Measurements from ENCODE around the gene SLC38A5.

The SLC38A5 gene

DNA sequence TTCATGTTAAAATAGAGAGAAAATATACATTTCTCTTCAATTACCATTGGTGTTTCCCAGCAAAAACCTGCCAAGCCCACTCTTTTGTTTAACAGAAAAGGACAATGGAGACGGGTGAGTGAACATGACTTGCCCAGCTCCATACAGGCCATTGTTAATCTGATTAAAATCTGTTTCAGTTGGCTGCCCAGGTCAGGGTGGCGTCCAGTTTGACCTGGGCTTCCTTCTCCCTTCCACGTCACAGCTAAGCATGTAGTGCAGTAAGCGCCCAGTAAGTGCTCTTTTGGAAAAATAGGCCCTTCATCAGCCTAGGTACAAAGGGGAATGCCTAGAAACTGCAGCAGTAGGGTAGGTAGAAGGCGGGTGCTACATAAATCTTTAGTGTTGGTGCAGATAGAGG lies 37.2 kb upstream of the SLC38A5 start:
- TF ChIP-seq, protein P1, sequence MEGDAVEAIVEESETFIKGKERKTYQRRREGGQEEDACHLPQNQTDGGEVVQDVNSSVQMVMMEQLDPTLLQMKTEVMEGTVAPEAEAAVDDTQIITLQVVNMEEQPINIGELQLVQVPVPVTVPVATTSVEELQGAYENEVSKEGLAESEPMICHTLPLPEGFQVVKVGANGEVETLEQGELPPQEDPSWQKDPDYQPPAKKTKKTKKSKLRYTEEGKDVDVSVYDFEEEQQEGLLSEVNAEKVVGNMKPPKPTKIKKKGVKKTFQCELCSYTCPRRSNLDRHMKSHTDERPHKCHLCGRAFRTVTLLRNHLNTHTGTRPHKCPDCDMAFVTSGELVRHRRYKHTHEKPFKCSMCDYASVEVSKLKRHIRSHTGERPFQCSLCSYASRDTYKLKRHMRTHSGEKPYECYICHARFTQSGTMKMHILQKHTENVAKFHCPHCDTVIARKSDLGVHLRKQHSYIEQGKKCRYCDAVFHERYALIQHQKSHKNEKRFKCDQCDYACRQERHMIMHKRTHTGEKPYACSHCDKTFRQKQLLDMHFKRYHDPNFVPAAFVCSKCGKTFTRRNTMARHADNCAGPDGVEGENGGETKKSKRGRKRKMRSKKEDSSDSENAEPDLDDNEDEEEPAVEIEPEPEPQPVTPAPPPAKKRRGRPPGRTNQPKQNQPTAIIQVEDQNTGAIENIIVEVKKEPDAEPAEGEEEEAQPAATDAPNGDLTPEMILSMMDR (IDR thresholded peaks at IDR 0.05; ENCODE audit: insufficient read depth, low read length, poor library complexity, severe bottlenecking), result no peak
- no peak for TF ChIP-seq EZH2phosphoT487 (conservative IDR thresholded peaks at IDR 0.05; ENCODE audit: low read length)
- Histone ChIP-seq H4K20me1 (ENCODE audit: low read depth, low read length) (no peaks in the 10 kb centered on the region), H3K27ac (ENCODE audit: low read depth, low read length) (no peak overlapping the region), H3K9me2 (replicated peaks; ENCODE audit: insufficient read depth, low read length) (no peaks in the 10 kb centered on the region), H3K27me3 (ENCODE audit: low read length) (no peaks in the 10 kb centered on the region), H3K4me2 (ENCODE audit: low read depth, low read length, poor library complexity, severe bottlenecking) (no peak overlapping the region), H3K4me3 (ENCODE audit: insufficient read depth, low read length, poor library complexity, severe bottlenecking) (no peak overlapping the region), H3K36me3 (ENCODE audit: low read length) (no peaks in the 10 kb centered on the region), H3K9me3 (ENCODE audit: insufficient read depth, low read length) (no peaks in the 10 kb centered on the region), H2AFZ (ENCODE audit: low read depth, low read length, severe bottlenecking) (no peak overlapping the region), H3K9ac (ENCODE audit: low read length) (no peak overlapping the region), H3F3A (ENCODE audit: insufficient read depth) (no peaks in the 10 kb centered on the region; the same call in 1 of the 2 replicates), H3K79me2 (ENCODE audit: insufficient read depth, low read length) (no peaks in the 10 kb centered on the region)

DNA sequence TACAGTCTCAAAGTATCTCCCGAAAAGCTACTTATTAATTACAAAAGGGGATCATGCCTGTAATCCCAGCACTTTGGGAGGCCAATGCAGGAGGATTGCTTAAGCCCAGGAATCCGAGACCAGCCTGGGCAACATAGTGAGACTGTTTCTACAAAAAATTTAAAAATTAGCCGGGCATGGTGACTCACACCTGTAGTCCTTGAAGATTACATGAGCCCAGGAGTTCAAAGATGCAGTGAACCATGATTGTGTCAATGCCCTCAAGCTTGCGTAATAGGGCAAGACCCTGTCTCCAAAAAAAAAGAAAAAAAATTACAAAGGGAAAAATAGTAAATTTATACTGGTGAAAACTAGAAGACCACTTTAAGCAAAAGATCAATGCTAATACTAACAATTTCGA lies 35.4 kb upstream of the SLC38A5 start:
- TF ChIP-seq, protein P1 (IDR thresholded peaks at IDR 0.05; ENCODE audit: insufficient read depth, low read length, poor library complexity, severe bottlenecking), result no peak
- TF ChIP-seq EZH2phosphoT487 (conservative IDR thresholded peaks at IDR 0.05; ENCODE audit: low read length), result no peak
- H3K36me3 ChIP-seq (ENCODE audit: low read length), result no peaks in the 10 kb centered on the region
- no peak overlapping the region for H3K27ac ChIP-seq (ENCODE audit: low read depth, low read length)
- H3K79me2 ChIP-seq (ENCODE audit: insufficient read depth, low read length), result no peaks in the 10 kb centered on the region
- no peaks in the 10 kb centered on the region for H4K20me1 ChIP-seq (ENCODE audit: low read depth, low read length)
- no peak overlapping the region for H3K4me2 ChIP-seq (ENCODE audit: low read depth, low read length, poor library complexity, severe bottlenecking)
- no peaks in the 10 kb centered on the region for H3K9me3 ChIP-seq (ENCODE audit: insufficient read depth, low read length)
- no peaks in the 10 kb centered on the region for H3K9me2 ChIP-seq (replicated peaks; ENCODE audit: insufficient read depth, low read length)
- H3K4me3 ChIP-seq (ENCODE audit: insufficient read depth, low read length, poor library complexity, severe bottlenecking), result no peak overlapping the region
- H3K9ac ChIP-seq (ENCODE audit: low read length), result no peak overlapping the region
- H3K27me3 ChIP-seq (ENCODE audit: low read length), result no peaks in the 10 kb centered on the region
- H2AFZ ChIP-seq (ENCODE audit: low read depth, low read length, severe bottlenecking), result no peak overlapping the region
- H3F3A ChIP-seq (ENCODE audit: insufficient read depth), result no peaks in the 10 kb centered on the region; the same call in 1 of the 2 replicates

DNA sequence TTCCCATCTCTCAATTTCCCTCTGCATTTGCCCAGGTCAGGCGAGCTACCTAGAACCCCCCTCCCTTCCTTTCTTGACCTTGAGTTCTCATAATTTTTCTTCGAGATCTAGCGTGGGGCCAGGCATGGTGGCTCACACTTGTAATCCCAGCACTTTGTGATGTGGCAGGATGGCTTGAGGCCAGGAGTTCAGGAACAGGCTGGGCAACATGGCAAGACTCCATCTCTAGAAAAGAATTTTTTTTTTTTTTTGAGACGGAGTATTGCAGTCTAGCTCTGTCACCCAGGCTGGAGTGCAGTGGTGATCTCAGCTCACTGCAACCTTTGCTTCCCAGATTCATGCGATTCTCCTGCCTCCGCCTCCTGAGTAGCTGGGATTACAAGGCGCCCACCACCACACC lies 34.2 kb upstream of the SLC38A5 start:
- no peaks in the 10 kb centered on the region for H4K20me1 ChIP-seq (ENCODE audit: low read depth, low read length)
- no peaks in the 10 kb centered on the region for H3K79me2 ChIP-seq (ENCODE audit: insufficient read depth, low read length)
- H3K27ac ChIP-seq (ENCODE audit: low read depth, low read length), result no peak overlapping the region
- H3K9me2 ChIP-seq (replicated peaks; ENCODE audit: insufficient read depth, low read length), result no peaks in the 10 kb centered on the region
- no peaks in the 10 kb centered on the region; the same call in 1 of the 2 replicates for H3F3A ChIP-seq (ENCODE audit: insufficient read depth)
- H3K27me3 ChIP-seq (ENCODE audit: low read length), result no peaks in the 10 kb centered on the region
- H3K36me3 ChIP-seq (ENCODE audit: low read length), result no peaks in the 10 kb centered on the region
- no peak overlapping the region for H2AFZ ChIP-seq (ENCODE audit: low read depth, low read length, severe bottlenecking)
- TF ChIP-seq EZH2phosphoT487 (conservative IDR thresholded peaks at IDR 0.05; ENCODE audit: low read length), result no peak
- TF ChIP-seq, protein P1 (IDR thresholded peaks at IDR 0.05; ENCODE audit: insufficient read depth, low read length, poor library complexity, severe bottlenecking), result no peak
- H3K4me3 ChIP-seq (ENCODE audit: insufficient read depth, low read length, poor library complexity, severe bottlenecking), result no peak overlapping the region
- no peaks in the 10 kb centered on the region for H3K9me3 ChIP-seq (ENCODE audit: insufficient read depth, low read length)
- H3K4me2 ChIP-seq (ENCODE audit: low read depth, low read length, poor library complexity, severe bottlenecking), result no peak overlapping the region
- no peak overlapping the region for H3K9ac ChIP-seq (ENCODE audit: low read length)
